Measurements from ENCODE around the gene NCR2. TPM values are rescaled to one million over a fixed set of nuclear protein-coding genes. Genes with fewer than 3 reads are reported as not detected.

NCR2 gene
- total RNA-seq, 1 experiment from 2014 or later: not detected

GRCh38 chr6:41315943-41316620 lies 19.3 kb upstream of the NCR2 start:
- TF ChIP-seq EZH2 (IDR thresholded peaks at IDR 0.05; ENCODE audit: low read depth) (no peak), CTCF (conservative IDR thresholded peaks at IDR 0.05) (no peak)
- ChIA-PET CTCF (no interaction called here), POLR2A (ENCODE audit: unreplicated experiment) (no interaction called here)
- no peak overlapping the region for H3K4me3 ChIP-seq
- BruUV-seq (replicated peaks): no TSS peak
- H3K27me3 ChIP-seq (ENCODE audit: insufficient read depth, low read depth): peaks cover 14% of the 10 kb centered on the region; the same call in 1 of the 2 replicates
- no peak for DNase-seq
- H3K36me3 ChIP-seq (ENCODE audit: low read depth): no peaks in the 10 kb centered on the region
- H3F3A ChIP-seq (ENCODE audit: insufficient read depth, low read depth): no peaks in the 10 kb centered on the region
- no peaks in the 10 kb centered on the region for H3K9me3 ChIP-seq (ENCODE audit: insufficient read depth, low read depth)
- intact Hi-C loops (cut with micrococcal nuclease; ENCODE audit: unreplicated experiment): no loop called here
- H3K4me1 ChIP-seq (replicated peaks; ENCODE audit: insufficient read depth): peaks cover 11% of the 10 kb centered on the region
- no peaks in the 10 kb centered on the region for H3K9me2 ChIP-seq (ENCODE audit: insufficient read depth)
- H3K79me2 ChIP-seq (ENCODE audit: low read depth): no peaks in the 10 kb centered on the region
- no peak overlapping the region for H3K4me2 ChIP-seq
- no peak overlapping the region for H2AFZ ChIP-seq
- no peaks in the 10 kb centered on the region; the same call in 1 of the 2 replicates for H4K20me1 ChIP-seq (ENCODE audit: insufficient read depth)
- no peak overlapping the region for H3K27ac ChIP-seq

GRCh38 chr6:41318261-41318653 lies 17.2 kb upstream of the NCR2 start:
- no peak for TF ChIP-seq EZH2 (IDR thresholded peaks at IDR 0.05; ENCODE audit: low read depth)
- no peak for TF ChIP-seq CTCF (conservative IDR thresholded peaks at IDR 0.05)
- no peaks in the 10 kb centered on the region for H3K9me2 ChIP-seq (ENCODE audit: insufficient read depth)
- no peaks in the 10 kb centered on the region for H3K36me3 ChIP-seq (ENCODE audit: low read depth)
- ChIA-PET CTCF (no interaction called here), POLR2A (ENCODE audit: unreplicated experiment) (no interaction called here)
- H3K27me3 ChIP-seq (ENCODE audit: insufficient read depth, low read depth): peaks cover 14% of the 10 kb centered on the region; the same call in 1 of the 2 replicates
- H3K9me3 ChIP-seq (ENCODE audit: insufficient read depth, low read depth): no peaks in the 10 kb centered on the region
- no peak overlapping the region for H3K27ac ChIP-seq
- H3K4me1 ChIP-seq (replicated peaks; ENCODE audit: insufficient read depth): peaks cover 11% of the 10 kb centered on the region
- H3K4me3 ChIP-seq: no peak overlapping the region; the same call in 1 of the 2 replicates
- H2AFZ ChIP-seq: no peak overlapping the region
- no peaks in the 10 kb centered on the region; the same call in 1 of the 2 replicates for H4K20me1 ChIP-seq (ENCODE audit: insufficient read depth)
- H3K79me2 ChIP-seq (ENCODE audit: low read depth): no peaks in the 10 kb centered on the region
- intact Hi-C loops (cut with micrococcal nuclease; ENCODE audit: unreplicated experiment): loop anchor here (2.0 kb wide), 1 partner anchor 225 kb away; no protein-coding TSS in a partner anchor
- no peak for DNase-seq
- H3F3A ChIP-seq (ENCODE audit: insufficient read depth, low read depth): no peaks in the 10 kb centered on the region
- H3K4me2 ChIP-seq: peak overlapping the region; percentile 68
- BruUV-seq (replicated peaks): no TSS peak

- no TSS peak for BruUV-seq (replicated peaks)
- TF ChIP-seq EZH2 (IDR thresholded peaks at IDR 0.05; ENCODE audit: low read depth) (no peak), CTCF (conservative IDR thresholded peaks at IDR 0.05) (peak; percentile 99)
- Histone ChIP-seq H3F3A (ENCODE audit: insufficient read depth, low read depth) (no peaks in the 10 kb centered on the region), H3K9me2 (ENCODE audit: insufficient read depth) (no peaks in the 10 kb centered on the region), H3K9me3 (ENCODE audit: insufficient read depth, low read depth) (no peaks in the 10 kb centered on the region), H3K79me2 (ENCODE audit: low read depth) (no peaks in the 10 kb centered on the region), H3K4me3 (peak overlapping the region; percentile 33; the same call in 1 of the 2 replicates), H3K4me2 (peak overlapping the region; percentile 68), H3K36me3 (ENCODE audit: low read depth) (no peaks in the 10 kb centered on the region), H3K27me3 (ENCODE audit: insufficient read depth, low read depth) (peaks cover 9% of the 10 kb centered on the region; the same call in 1 of the 2 replicates), H2AFZ (peak overlapping the region; percentile 61), H3K27ac (no peak overlapping the region), H3K4me1 (replicated peaks; ENCODE audit: insufficient read depth) (peaks cover 11% of the 10 kb centered on the region), H4K20me1 (ENCODE audit: insufficient read depth) (no peaks in the 10 kb centered on the region; the same call in 1 of the 2 replicates)
- ChIA-PET POLR2A (ENCODE audit: unreplicated experiment) (no interaction called here), CTCF (interaction anchor here (1.3 kb wide), 1 partner anchor 49 kb away, joined by 5 read pairs; no protein-coding TSS in a partner anchor)
- intact Hi-C loops (cut with micrococcal nuclease; ENCODE audit: unreplicated experiment): loop anchor here (2.0 kb wide), 1 partner anchor 226 kb away; no protein-coding TSS in a partner anchor
- peak; percentile 46 to 70 for DNase-seq
Measured at GRCh38 chr6:41318654-41319565, 16.5 kb upstream of the NCR2 start.

All from PC-9 (cell line).